Coronary artery (tissue), 2 donors: ENCODE results near the gene HOXB6.

Source experiments
- DNase-seq: peaks from one replicate; pipeline ENCODE4 v3.0.0-alpha.2; 2017; ENCODE audit warnings: low spot score
- H3K27ac ChIP-seq, 2 donors: fragments of 200-600 bp; sonication (generic); one replicate each; pipeline ENCODE4 v1.5.1; 2016 to 2019
- H3K4me3 ChIP-seq: fragments of 200-600 bp; sonication (generic); 2 replicates; pipeline ENCODE4 v1.5.1; 2016; ENCODE audit warnings: mild to moderate bottlenecking, moderate library complexity
- TF ChIP-seq, protein P1 (sequence below): fragments of 200-600 bp; sonication (generic); IDR thresholded peaks from one replicate; pipeline ENCODE4 v1.5.1; 2019; ENCODE audit warnings: antibody characterized with exemption

The HOXB6 gene

DNA sequence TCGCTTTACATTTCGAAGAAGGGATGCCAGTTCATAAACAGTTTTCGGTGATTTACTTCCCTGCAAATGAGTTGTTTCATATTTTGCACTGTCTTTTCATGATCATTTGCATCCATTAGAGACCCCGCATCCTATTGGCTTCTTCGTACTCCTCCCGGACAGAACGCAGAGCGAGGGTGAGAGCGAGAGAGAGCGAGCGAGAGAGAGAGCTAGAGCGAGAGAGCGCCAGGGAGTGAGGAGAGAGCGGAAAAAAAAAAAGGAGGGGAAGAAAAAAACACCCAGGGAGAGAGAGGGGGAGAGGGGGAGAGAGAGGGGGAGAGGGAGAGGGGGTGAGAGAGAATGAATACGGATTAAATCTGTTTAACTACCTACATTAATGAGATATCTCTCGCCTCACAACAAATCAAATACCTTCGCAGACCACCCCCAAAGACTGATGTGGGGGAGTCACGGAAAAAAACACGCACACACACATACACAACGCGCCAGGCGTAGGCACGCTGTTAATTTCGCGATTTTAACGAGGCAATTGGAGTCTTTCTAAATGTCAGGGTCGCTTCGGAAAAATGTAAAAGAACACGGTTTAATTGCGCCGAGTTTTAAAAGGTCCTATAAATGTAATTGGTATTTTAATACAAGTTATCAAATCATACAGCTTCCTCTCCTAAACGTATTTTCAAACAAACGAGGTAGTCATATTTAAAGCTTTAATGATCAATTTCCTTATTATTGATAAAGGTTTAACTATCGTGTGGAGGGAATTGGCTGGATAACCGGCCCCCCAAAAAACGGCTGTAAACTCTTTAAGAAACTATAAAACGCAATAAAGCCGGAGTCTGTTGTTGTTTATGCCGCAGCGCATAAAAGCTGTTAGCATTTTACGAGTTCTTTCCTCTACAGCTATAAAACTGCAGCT, 10.5 kb upstream of the HOXB6 start, which contains the start of gene HOXB8:
Gene HOXB8, minus strand, starts transcription at position 246 of the 916 bp plus-strand sequence. CDS start 588 bp downstream, outside the sequence.
- no peak within 1 kb of the TSS for H3K27ac ChIP-seq
- TF ChIP-seq, protein P1, sequence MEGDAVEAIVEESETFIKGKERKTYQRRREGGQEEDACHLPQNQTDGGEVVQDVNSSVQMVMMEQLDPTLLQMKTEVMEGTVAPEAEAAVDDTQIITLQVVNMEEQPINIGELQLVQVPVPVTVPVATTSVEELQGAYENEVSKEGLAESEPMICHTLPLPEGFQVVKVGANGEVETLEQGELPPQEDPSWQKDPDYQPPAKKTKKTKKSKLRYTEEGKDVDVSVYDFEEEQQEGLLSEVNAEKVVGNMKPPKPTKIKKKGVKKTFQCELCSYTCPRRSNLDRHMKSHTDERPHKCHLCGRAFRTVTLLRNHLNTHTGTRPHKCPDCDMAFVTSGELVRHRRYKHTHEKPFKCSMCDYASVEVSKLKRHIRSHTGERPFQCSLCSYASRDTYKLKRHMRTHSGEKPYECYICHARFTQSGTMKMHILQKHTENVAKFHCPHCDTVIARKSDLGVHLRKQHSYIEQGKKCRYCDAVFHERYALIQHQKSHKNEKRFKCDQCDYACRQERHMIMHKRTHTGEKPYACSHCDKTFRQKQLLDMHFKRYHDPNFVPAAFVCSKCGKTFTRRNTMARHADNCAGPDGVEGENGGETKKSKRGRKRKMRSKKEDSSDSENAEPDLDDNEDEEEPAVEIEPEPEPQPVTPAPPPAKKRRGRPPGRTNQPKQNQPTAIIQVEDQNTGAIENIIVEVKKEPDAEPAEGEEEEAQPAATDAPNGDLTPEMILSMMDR, result no peak
- peak within 1 kb of the TSS; percentile 41 for H3K4me3 ChIP-seq
- no peak for DNase-seq

DNA sequence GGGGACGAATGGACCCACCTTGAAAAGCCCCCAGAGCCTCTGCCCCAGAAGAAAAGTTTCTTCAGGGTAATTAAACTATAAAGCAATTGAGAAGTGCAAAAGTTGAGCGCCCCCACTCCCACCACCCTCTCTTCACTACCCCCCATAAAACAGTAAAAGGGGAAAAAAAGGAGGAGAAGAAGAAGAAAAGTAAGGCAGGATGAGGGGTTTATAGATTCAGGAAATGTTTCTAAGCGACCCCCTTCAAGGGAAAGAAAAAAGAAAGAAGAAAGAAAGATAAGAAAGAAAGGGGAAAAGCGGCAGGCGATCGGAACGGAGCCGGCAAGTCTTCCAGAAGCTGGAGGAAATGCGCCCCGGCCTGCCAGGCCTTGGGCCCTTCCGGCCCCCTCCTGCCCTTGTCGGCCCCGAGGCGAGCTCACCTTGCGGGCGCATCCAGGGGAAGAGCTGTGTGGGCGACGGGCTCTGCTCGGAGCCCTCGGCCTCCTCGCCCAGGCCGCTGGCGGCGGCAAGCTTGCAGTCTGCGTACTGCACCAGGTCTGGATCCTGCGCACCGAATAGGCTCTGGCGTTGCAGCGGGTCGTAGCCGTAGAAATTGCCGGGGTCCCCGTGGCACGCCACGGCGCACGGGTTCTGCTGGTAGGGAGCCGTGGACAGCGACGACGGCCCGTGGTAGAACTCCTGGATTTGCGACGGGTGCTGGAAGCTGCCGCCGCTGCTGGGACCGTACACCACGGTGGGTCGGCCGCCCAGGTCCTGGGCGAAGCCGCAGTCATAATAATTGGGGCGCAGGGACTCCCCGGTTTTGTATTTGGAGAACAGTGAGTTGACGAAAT, 9.3 kb upstream of the HOXB6 start:
- TF ChIP-seq, protein P1, result no peak
- DNase-seq, result no peak
- Histone ChIP-seq H3K27ac (no peak overlapping the region), H3K4me3 (peak overlapping the region; percentile 41)

DNA sequence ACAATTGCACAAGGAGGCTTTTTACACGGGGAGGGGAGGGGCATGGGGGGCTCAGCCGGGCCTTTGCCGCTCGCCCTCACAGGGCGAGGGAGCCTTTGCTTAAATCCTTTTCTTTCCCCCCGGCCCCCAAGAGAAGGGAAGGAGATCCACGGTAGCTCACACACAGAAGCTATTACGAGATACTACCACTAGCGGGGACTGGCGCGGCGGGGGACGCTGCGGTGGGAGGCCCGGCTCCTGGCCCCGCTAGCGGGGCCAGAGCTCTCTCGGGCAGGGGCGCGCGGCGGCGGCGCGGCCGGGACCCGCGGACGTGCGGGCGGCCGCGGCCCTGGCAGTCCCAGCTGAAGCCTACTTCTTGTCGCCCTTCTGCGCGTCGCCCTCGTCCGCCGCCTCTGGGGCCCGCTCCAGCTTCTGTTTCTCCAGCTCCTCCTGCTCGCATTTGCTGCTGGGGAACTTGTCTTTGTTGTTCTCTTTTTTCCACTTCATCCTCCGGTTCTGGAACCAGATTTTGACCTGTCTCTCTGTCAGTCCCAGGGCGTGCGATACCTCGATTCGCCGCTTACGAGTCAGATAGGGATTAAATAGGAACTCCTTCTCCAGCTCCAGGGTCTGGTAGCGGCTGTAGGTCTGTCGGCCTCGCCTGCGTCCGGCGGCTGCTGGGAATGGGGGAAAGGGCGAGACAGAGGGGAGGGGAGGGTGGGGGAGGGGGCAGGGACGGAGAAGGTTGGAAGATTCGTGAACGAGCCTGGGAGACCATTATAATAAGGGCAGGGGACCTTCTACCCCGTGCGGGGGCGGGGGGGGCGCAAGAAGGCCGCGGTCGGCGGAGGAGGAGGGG, 8.3 kb upstream of the HOXB6 start:
- DNase-seq, result no peak
- Histone ChIP-seq H3K4me3 (peak overlapping the region; percentile 46), H3K27ac (no peak overlapping the region)
- TF ChIP-seq, protein P1, result no peak

DNA sequence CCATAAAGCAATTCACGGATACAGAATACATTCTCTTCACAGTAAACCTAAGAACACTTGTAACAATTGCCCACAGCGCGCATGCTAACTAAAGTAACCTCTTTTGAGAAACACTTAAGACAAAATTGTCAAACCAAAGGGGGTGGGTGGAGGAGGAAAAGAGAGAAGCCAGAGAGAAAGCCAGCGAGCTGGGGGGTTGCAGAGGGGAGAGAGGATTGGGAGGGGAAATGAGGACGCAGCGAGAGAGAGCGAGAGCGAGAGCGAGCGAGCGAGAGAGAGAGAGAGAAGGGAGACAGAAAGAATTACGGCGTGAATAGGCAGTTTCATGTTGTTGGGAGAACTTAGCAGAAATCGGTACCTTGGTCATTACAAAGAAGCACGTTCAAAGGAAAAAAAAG, 7.7 kb upstream of the HOXB6 start:
- peak overlapping the region; percentile 46 for H3K4me3 ChIP-seq
- no peak for DNase-seq
- H3K27ac ChIP-seq, result no peak overlapping the region

DNA sequence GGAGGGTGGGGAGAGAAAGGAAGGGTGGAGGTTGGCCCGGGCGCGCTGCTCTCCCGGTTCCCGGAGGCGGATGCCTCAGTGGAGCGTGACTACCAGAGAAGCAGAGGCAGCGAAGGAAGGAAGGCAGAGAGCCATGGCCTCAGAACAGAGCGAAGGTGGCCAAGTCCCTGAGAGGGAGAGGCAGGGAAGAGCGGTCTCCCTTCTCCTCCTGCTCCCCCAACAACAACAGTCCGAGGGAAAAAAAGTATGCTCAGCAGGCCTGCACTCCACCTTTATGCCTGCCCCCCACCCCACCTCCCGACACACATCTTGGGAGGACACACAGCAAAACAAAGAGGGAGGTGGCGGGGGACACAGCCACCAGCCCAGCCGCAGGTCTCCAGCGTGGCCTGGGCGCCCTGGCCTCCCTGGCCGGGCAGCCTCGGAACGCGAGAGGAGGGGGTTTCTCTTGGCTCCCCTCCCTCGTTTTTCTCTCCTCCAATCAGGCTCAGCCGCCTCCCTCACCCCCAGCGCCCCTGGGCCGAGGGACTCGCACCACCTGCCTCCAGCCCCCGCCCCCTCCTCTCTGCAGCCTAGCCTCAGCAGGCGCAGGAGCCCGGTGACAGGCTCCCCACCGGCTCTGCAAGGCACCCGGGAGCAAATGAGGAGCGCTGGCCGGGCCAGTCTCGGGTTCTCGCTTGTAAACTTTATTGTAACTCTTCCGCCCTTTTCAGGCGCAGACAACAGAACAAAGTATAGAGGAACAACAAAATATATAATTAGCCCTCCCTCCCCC, 7.1 kb upstream of the HOXB6 start:
- H3K27ac ChIP-seq, result peak overlapping the region in 1 of 2 donors; percentile 49

More for the DNA sequence above, 7.7 kb upstream of the HOXB6 start:
- TF ChIP-seq, protein P1, result no peak

More for the DNA sequence above, 7.1 kb upstream of the HOXB6 start:
- TF ChIP-seq, protein P1, result no peak
- no peak for DNase-seq
- peak overlapping the region; percentile 55 for H3K4me3 ChIP-seq
